ENCODE results near the gene GOLPH3.

GRCh38 chr5:32096891-32097595 lies 77.1 kb downstream of the GOLPH3 start:
- no peak for TF ChIP-seq CTCF (tag by site-specific recombination; IDR thresholded peaks at IDR 0.05)
- TF ChIP-seq HOXA7 (CRISPR knock-in tag; IDR thresholded peaks at IDR 0.05; ENCODE audit: borderline replicate concordance), result no peak
- no peak for TF ChIP-seq PBX3 (CRISPR knock-in tag; IDR thresholded peaks at IDR 0.05)
- no peak for TF ChIP-seq ZNF560 (tag by site-specific recombination; IDR thresholded peaks at IDR 0.05; ENCODE audit: borderline replicate concordance)
- no peak for TF ChIP-seq ZNF184 (tag by site-specific recombination; IDR thresholded peaks at IDR 0.05)
